Fibroblast of skin of left quadriceps (primary cell): ENCODE data around the gene COL5A1.
"Not testable (repeated sequence)": the region's sequence is repeated elsewhere in the genome, so short reads cannot be mapped to it uniquely, and the experiment has no call there.

Source experiments
- DNase-seq, 2 experiments: peaks; one replicate each; pipeline ENCODE4 v3.0.0-alpha.2; 2013; ENCODE audit warnings: low read depth in 2 of 2

The COL5A1 gene

GRCh38 chr9:134707731-134708671, 66.4 kb downstream of the COL5A1 start:
- DNase-seq = no peak

- DNase-seq = no peak
Observed at GRCh38 chr9:134708672-134709038, 67.1 kb downstream of the COL5A1 start.

GRCh38 chr9:134709512-134710270, 68.1 kb downstream of the COL5A1 start:
- DNase-seq = no peak

GRCh38 chr9:134710271-134710540, 68.6 kb downstream of the COL5A1 start:
- no peak for DNase-seq

GRCh38 chr9:134710901-134711300, 69.3 kb downstream of the COL5A1 start:
- no peak for DNase-seq

GRCh38 chr9:134712243-134712642, 70.6 kb downstream of the COL5A1 start:
- DNase-seq = no peak

GRCh38 chr9:134712926-134713325, 71.3 kb downstream of the COL5A1 start:
- DNase-seq = no peak

GRCh38 chr9:134715536-134715935, 73.9 kb downstream of the COL5A1 start:
- DNase-seq = not testable (repeated sequence)

GRCh38 chr9:134716067-134716466, 74.5 kb downstream of the COL5A1 start:
- DNase-seq = no peak

GRCh38 chr9:134717056-134717455, 75.5 kb downstream of the COL5A1 start:
- no peak for DNase-seq

GRCh38 chr9:134717924-134718645, 76.5 kb downstream of the COL5A1 start:
- DNase-seq = no peak

- no peak for DNase-seq
Observed at GRCh38 chr9:134719331-134719730, 77.7 kb downstream of the COL5A1 start.

GRCh38 chr9:134720136-134720753, 78.6 kb downstream of the COL5A1 start:
- no peak for DNase-seq

GRCh38 chr9:134720796-134721195, 79.2 kb downstream of the COL5A1 start:
- DNase-seq = no peak

GRCh38 chr9:134721344-134721743, 79.7 kb downstream of the COL5A1 start:
- no peak for DNase-seq

GRCh38 chr9:134722120-134722701, 80.6 kb downstream of the COL5A1 start:
- no peak for DNase-seq

GRCh38 chr9:134723037-134723436, 81.4 kb downstream of the COL5A1 start:
- DNase-seq = no peak

GRCh38 chr9:134723491-134724190, 82.0 kb downstream of the COL5A1 start:
- no peak for DNase-seq

- DNase-seq = no peak
Observed at GRCh38 chr9:134724202-134724911, 82.8 kb downstream of the COL5A1 start.

- no peak for DNase-seq
Observed at GRCh38 chr9:134724912-134725604, 83.5 kb downstream of the COL5A1 start.
